ENCODE data around the gene TMEM250. TPM values are rescaled to one million over a fixed set of nuclear protein-coding genes. Genes with fewer than 3 reads are reported as not detected.
"Not testable (repeated sequence)": the region's sequence is repeated elsewhere in the genome, so short reads cannot be mapped to it uniquely, and the experiment has no call there.

Gene TMEM250
- total RNA-seq, 1 experiment from 2014 or later: 34.0 TPM

DNA sequence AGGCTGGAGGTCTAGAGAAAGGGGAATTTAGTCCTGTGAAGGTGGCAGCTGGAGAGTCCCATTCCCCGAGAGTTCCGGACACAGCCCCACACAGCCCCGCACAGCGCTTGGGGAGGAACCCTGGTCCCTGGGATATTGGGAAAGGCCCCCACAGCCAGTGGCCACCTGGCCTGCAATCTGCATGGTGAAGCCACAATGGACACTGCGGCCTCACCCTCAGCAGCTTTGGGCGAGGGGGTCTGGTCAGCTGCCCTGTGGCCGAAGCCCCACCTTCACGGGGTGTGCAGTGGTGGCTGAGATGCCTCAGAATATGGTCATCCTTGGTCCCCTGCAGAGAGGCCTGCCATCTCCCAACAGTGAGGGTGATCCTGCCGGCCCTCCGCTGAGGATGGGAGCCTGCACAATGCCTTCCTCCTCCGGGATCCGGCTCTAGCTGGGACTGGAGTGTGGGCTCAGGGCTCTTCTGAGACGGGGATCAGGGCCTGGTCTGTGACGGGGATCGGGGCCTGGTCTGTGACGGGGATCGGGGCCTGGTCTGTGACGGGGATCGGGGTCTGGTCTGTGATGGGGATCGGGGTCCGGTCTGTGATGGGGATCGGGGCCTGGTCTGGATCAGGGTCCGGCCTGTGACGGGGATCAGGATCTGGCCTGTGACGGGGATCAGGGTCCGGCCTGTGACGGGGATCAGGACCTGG, 33.3 kb upstream of the TMEM250 start:
- no peak overlapping the region for H3K4me3 ChIP-seq (ENCODE audit: low read depth in 2 of 2, low read length in 2 of 2)
- CTCF ChIA-PET: no interaction called here
- in situ Hi-C loops (cut with HindIII; ENCODE audit: low pct_unique_long_range_greater_than_20kb, low sequenced_read_pairs) (no loop called here), intact Hi-C loops (cut with micrococcal nuclease; ENCODE audit: unreplicated experiment) (no loop called here)
- no TSS peak for BruUV-seq (replicated peaks)
- ATAC-seq: peak; percentile 60; the same call in 1 of the 2 replicates
- no peaks in the 10 kb centered on the region for H3K9me3 ChIP-seq (ENCODE audit: control insufficient read depth, insufficient read depth, low read depth, low read length)
- H3K27me3 ChIP-seq (ENCODE audit: control insufficient read depth, insufficient read depth, low read length): no peaks in the 10 kb centered on the region
- no peak overlapping the region for H3K27ac ChIP-seq (ENCODE audit: low read length)
- no peak for DNase-seq (ENCODE audit: low read depth, low spot score)
- POLR2A ChIA-PET: no interaction called here
- no peaks in the 10 kb centered on the region for H3K36me3 ChIP-seq (ENCODE audit: control insufficient read depth, insufficient read depth, low read length)
- no peak for TF ChIP-seq TCF7L2 (IDR thresholded peaks at IDR 0.05; ENCODE audit: low read depth, low read length)
- TF ChIP-seq POLR2AphosphoS5 (IDR thresholded peaks at IDR 0.05; ENCODE audit: low read depth, low read length): no peak
- TF ChIP-seq SIN3A (IDR thresholded peaks at IDR 0.05; ENCODE audit: borderline replicate concordance, insufficient read depth, low read depth, low read length): no peak
- TF ChIP-seq, protein P1, sequence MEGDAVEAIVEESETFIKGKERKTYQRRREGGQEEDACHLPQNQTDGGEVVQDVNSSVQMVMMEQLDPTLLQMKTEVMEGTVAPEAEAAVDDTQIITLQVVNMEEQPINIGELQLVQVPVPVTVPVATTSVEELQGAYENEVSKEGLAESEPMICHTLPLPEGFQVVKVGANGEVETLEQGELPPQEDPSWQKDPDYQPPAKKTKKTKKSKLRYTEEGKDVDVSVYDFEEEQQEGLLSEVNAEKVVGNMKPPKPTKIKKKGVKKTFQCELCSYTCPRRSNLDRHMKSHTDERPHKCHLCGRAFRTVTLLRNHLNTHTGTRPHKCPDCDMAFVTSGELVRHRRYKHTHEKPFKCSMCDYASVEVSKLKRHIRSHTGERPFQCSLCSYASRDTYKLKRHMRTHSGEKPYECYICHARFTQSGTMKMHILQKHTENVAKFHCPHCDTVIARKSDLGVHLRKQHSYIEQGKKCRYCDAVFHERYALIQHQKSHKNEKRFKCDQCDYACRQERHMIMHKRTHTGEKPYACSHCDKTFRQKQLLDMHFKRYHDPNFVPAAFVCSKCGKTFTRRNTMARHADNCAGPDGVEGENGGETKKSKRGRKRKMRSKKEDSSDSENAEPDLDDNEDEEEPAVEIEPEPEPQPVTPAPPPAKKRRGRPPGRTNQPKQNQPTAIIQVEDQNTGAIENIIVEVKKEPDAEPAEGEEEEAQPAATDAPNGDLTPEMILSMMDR (IDR thresholded peaks at IDR 0.05): no peak
- TF ChIP-seq, protein P2, sequence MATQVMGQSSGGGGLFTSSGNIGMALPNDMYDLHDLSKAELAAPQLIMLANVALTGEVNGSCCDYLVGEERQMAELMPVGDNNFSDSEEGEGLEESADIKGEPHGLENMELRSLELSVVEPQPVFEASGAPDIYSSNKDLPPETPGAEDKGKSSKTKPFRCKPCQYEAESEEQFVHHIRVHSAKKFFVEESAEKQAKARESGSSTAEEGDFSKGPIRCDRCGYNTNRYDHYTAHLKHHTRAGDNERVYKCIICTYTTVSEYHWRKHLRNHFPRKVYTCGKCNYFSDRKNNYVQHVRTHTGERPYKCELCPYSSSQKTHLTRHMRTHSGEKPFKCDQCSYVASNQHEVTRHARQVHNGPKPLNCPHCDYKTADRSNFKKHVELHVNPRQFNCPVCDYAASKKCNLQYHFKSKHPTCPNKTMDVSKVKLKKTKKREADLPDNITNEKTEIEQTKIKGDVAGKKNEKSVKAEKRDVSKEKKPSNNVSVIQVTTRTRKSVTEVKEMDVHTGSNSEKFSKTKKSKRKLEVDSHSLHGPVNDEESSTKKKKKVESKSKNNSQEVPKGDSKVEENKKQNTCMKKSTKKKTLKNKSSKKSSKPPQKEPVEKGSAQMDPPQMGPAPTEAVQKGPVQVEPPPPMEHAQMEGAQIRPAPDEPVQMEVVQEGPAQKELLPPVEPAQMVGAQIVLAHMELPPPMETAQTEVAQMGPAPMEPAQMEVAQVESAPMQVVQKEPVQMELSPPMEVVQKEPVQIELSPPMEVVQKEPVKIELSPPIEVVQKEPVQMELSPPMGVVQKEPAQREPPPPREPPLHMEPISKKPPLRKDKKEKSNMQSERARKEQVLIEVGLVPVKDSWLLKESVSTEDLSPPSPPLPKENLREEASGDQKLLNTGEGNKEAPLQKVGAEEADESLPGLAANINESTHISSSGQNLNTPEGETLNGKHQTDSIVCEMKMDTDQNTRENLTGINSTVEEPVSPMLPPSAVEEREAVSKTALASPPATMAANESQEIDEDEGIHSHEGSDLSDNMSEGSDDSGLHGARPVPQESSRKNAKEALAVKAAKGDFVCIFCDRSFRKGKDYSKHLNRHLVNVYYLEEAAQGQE (IDR thresholded peaks at IDR 0.05; ENCODE audit: insufficient read depth in 1 of 2, low read depth in 2 of 2, low read length in 1 of 2): no peak
- H3K4me1 ChIP-seq (ENCODE audit: control insufficient read depth, insufficient read depth, low read length): no peaks in the 10 kb centered on the region

DNA sequence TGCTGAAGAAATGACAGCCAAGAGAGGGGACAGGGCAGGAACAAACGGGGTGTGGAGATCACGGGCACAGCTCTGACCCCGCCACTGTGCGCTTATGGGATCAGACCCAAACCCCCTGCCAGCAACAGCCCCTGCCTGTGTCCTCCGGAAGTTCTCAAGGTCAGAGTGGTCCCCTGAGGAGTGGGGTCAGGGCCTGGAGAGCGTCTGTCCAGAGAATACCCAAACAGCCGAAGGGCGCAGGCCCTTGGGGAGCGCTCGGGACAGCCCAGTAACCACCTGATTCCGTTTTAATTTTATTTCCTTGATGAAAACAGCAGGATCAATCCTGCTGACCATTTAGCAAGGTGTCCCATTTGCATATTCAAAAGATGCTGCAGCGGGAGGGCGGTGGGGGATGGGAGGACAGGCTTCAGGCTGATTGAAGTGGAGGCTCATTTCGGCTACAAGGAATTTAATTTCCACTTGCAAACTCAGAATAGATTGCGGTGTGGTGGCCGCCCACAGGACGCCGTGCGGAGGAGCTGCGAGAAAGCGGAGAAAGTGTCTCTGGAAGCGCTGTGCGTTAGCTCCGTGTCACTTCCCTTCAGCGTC, 32.6 kb upstream of the TMEM250 start:
- BruUV-seq (replicated peaks): no TSS peak
- ATAC-seq (no peak; the same call in 1 of the 2 replicates), DNase-seq (ENCODE audit: low read depth, low spot score) (no peak)
- ChIA-PET CTCF (no interaction called here), POLR2A (no interaction called here)
- no peaks in the 10 kb centered on the region for H3K4me1 ChIP-seq (ENCODE audit: control insufficient read depth, insufficient read depth, low read length)
- H3K4me3 ChIP-seq (ENCODE audit: low read depth in 2 of 2, low read length in 2 of 2): no peak overlapping the region
- TF ChIP-seq, protein P1 (IDR thresholded peaks at IDR 0.05): no peak
- TF ChIP-seq POLR2AphosphoS5 (IDR thresholded peaks at IDR 0.05; ENCODE audit: low read depth, low read length): no peak
- TF ChIP-seq, protein P2 (IDR thresholded peaks at IDR 0.05; ENCODE audit: insufficient read depth in 1 of 2, low read depth in 2 of 2, low read length in 1 of 2): no peak
- no peak for TF ChIP-seq TCF7L2 (IDR thresholded peaks at IDR 0.05; ENCODE audit: low read depth, low read length)
- intact Hi-C loops (cut with micrococcal nuclease; ENCODE audit: unreplicated experiment) (no loop called here), in situ Hi-C loops (cut with HindIII; ENCODE audit: low pct_unique_long_range_greater_than_20kb, low sequenced_read_pairs) (no loop called here)
- no peaks in the 10 kb centered on the region for H3K36me3 ChIP-seq (ENCODE audit: control insufficient read depth, insufficient read depth, low read length)
- no peaks in the 10 kb centered on the region for H3K27me3 ChIP-seq (ENCODE audit: control insufficient read depth, insufficient read depth, low read length)
- H3K9me3 ChIP-seq (ENCODE audit: control insufficient read depth, insufficient read depth, low read depth, low read length): no peaks in the 10 kb centered on the region
- no peak overlapping the region for H3K27ac ChIP-seq (ENCODE audit: low read length)

DNA sequence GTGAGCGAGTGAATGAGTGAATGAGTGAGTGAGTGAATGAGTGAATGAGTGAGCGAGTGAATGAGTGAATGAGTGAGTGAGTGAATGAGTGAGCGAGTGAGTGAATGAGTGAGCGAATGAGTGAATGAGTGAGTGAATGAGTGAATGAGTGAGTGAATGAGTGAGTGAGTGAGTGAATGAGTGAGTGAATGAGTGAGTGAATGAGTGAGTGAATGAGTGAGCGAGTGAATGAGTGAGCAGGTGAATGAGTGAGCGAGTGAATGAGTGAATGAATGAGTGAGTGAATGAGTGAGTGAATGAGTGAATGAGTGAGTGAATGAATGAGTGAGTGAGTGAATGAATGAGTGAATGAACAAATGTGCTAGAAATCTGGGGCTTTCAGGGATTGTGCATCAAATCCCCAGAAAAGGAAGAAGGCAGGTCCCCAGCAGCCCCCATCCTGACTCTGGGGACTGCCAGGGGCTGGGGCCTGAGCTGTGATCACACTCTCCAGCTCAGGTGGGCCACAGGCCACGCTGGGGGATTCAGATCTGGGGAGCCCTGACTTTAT, 32.1 kb upstream of the TMEM250 start:
- POLR2A ChIA-PET; in situ Hi-C loops (cut with HindIII; ENCODE audit: low pct_unique_long_range_greater_than_20kb, low sequenced_read_pairs); H3K9me3 ChIP-seq (ENCODE audit: control insufficient read depth, insufficient read depth, low read depth, low read length); intact Hi-C loops (cut with micrococcal nuclease; ENCODE audit: unreplicated experiment); H3K27ac ChIP-seq (ENCODE audit: low read length); DNase-seq (ENCODE audit: low read depth, low spot score); H3K4me3 ChIP-seq (ENCODE audit: low read depth in 2 of 2, low read length in 2 of 2); H3K36me3 ChIP-seq (ENCODE audit: control insufficient read depth, insufficient read depth, low read length); CTCF ChIA-PET; H3K4me1 ChIP-seq (ENCODE audit: control insufficient read depth, insufficient read depth, low read length); H3K27me3 ChIP-seq (ENCODE audit: control insufficient read depth, insufficient read depth, low read length); BruUV-seq (replicated peaks); ATAC-seq: not testable (repeated sequence)

Data from Panc1 (cell line).